Right atrium auricular region (tissue), 2 donors: ENCODE measurements around the gene NR6A1. TPM values are rescaled to one million over a fixed set of nuclear protein-coding genes. Genes with fewer than 3 reads are reported as not detected.
A peak's percentile ranks its signal among the peaks of the same experiment; 100 is the strongest.

Source experiments
- DNase-seq: peaks from one replicate; pipeline ENCODE4 v3.0.0-alpha.2; 2019; ENCODE audit warnings: low spot score
- H3K27ac ChIP-seq, 2 donors: fragments of 200-600 bp; sonication (generic); 1 replicate in 1 of 2; 2 replicates in 1 of 2; pipeline ENCODE4 v1.5.1; 2016 to 2019
- H3K27me3 ChIP-seq, 2 donors: fragments of 200-600 bp; sonication (generic); one replicate each; pipeline versions ENCODE4 v1.5.1 to v1.6.0; 2017 to 2019
- H3K36me3 ChIP-seq: fragments of 200-600 bp; sonication (generic); one replicate; pipeline ENCODE4 v1.5.1; 2016
- H3K4me1 ChIP-seq, 2 donors: fragments of 200-600 bp; sonication (generic); one replicate each; pipeline versions ENCODE4 v1.5.1 to v1.6.0; 2017 to 2019
- H3K4me3 ChIP-seq, 2 donors: fragments of 200-600 bp; sonication (generic); 1 replicate in 1 of 2; 2 replicates in 1 of 2; pipeline ENCODE4 v1.5.1; 2017 to 2019; ENCODE audit warnings: mild to moderate bottlenecking in 1 of 2, moderate library complexity in 1 of 2
- H3K9me3 ChIP-seq, 2 donors: fragments of 200-600 bp; sonication (generic); one replicate each; pipeline ENCODE4 v1.5.1; 2019
- CTCF ChIP-seq, 2 donors: fragments of 200-600 bp; sonication (generic); IDR thresholded peaks; one replicate each; pipeline ENCODE4 v1.5.1; 2019; ENCODE audit warnings: antibody characterized with exemption in 2 of 2
- total RNA-seq, 2 donors: library from RNA; depleted of rRNA; stranded (reverse); fragments of >200 nt; gene quantifications; one replicate each; pipeline ENCODE4 v1.1.0, GENCODE V29; 2016

Gene NR6A1
- total RNA-seq, 2 donors from 2014 or later, result 1.9 to 2.6 TPM

- Histone ChIP-seq H3K27me3 (peaks cover 0 to 10% of the 10 kb centered on the region in 2 donors), H3K4me3 (no peak overlapping the region), H3K9me3 (no peaks in the 10 kb centered on the region), H3K4me1 (peaks cover 0 to 12% of the 10 kb centered on the region in 2 donors), H3K27ac (no peak overlapping the region), H3K36me3 (no peaks in the 10 kb centered on the region)
- no peak for TF ChIP-seq CTCF (IDR thresholded peaks at IDR 0.05)
- DNase-seq, result no peak
Observed at GRCh38 chr9:124479947-124480620, 291.0 kb downstream of the NR6A1 start.

- H3K4me3 ChIP-seq, result no peak overlapping the region
- peaks cover 0 to 10% of the 10 kb centered on the region in 2 donors for H3K27me3 ChIP-seq
- DNase-seq, result no peak
- H3K4me1 ChIP-seq, result peaks cover 0 to 12% of the 10 kb centered on the region in 2 donors
- H3K9me3 ChIP-seq, result no peaks in the 10 kb centered on the region
- TF ChIP-seq CTCF (IDR thresholded peaks at IDR 0.05), result no peak
- H3K36me3 ChIP-seq, result no peaks in the 10 kb centered on the region
- H3K27ac ChIP-seq, result no peak overlapping the region
Observed at GRCh38 chr9:124479371-124479770, 291.7 kb downstream of the NR6A1 start.

GRCh38 chr9:124478354-124478753 is 292.8 kb downstream of the NR6A1 start:
- H3K27me3 ChIP-seq, result peaks cover 0 to 10% of the 10 kb centered on the region in 2 donors

GRCh38 chr9:124477648-124478285 is 293.3 kb downstream of the NR6A1 start:
- Histone ChIP-seq H3K27me3 (peaks cover 0 to 10% of the 10 kb centered on the region in 2 donors), H3K36me3 (no peaks in the 10 kb centered on the region), H3K9me3 (no peaks in the 10 kb centered on the region), H3K4me1 (peaks cover 0 to 12% of the 10 kb centered on the region in 2 donors), H3K27ac (no peak overlapping the region), H3K4me3 (peak overlapping the region; percentile 7 to 35)
- DNase-seq, result no peak
- TF ChIP-seq CTCF (IDR thresholded peaks at IDR 0.05), result no peak

More at GRCh38 chr9:124478354-124478753, 292.8 kb downstream of the NR6A1 start:
- H3K27ac ChIP-seq, result no peak overlapping the region
- TF ChIP-seq CTCF (IDR thresholded peaks at IDR 0.05), result no peak
- H3K4me3 ChIP-seq, result no peak overlapping the region
- no peak for DNase-seq
- H3K36me3 ChIP-seq, result no peaks in the 10 kb centered on the region
- peaks cover 0 to 12% of the 10 kb centered on the region in 2 donors for H3K4me1 ChIP-seq
- H3K9me3 ChIP-seq, result no peaks in the 10 kb centered on the region

GRCh38 chr9:124477211-124477647 is 293.9 kb downstream of the NR6A1 start:
- Histone ChIP-seq H3K4me3 (peak overlapping the region in 1 of 2 donors; percentile 35), H3K36me3 (no peaks in the 10 kb centered on the region), H3K27me3 (peaks cover 0 to 10% of the 10 kb centered on the region in 2 donors), H3K4me1 (peaks cover 0 to 12% of the 10 kb centered on the region in 2 donors), H3K27ac (no peak overlapping the region), H3K9me3 (no peaks in the 10 kb centered on the region)
- DNase-seq, result no peak
- TF ChIP-seq CTCF (IDR thresholded peaks at IDR 0.05), result no peak
